HT1080 (cell line): ENCODE data around the gene WNT3A. TPM values are rescaled to one million over a fixed set of nuclear protein-coding genes. Genes with fewer than 3 reads are reported as not detected.

Experiments used
- DNase-seq: peaks from one replicate; pipeline ENCODE4 v3.0.0-alpha.2; 2015; ENCODE audit warnings: low read depth
- total RNA-seq: library from RNA; depleted of rRNA; stranded (reverse); fragments of >200 nt; shearing (Covaris generic); gene quantifications from 2 replicates; pipeline ENCODE4 v1.2.3, GENCODE V29; 2014

The WNT3A gene
- total RNA-seq, 1 experiment from 2014 or later = not detected

GRCh38 chr1:228084325-228084724 lies 77.5 kb downstream of the WNT3A start:
- DNase-seq = peak; percentile 48

- no peak for DNase-seq
These were observed 78.0 kb downstream of the WNT3A start for GRCh38 chr1:228084797-228085196.

- DNase-seq = peak; percentile 61
These were observed 78.6 kb downstream of the WNT3A start for GRCh38 chr1:228085287-228085951.

GRCh38 chr1:228087771-228088251 lies 81.0 kb downstream of the WNT3A start:
- DNase-seq = peak; percentile 89

- no peak for DNase-seq
These were observed 82.0 kb downstream of the WNT3A start for GRCh38 chr1:228088586-228089498.

- no peak for DNase-seq
These were observed 83.0 kb downstream of the WNT3A start for GRCh38 chr1:228089519-228090380.

GRCh38 chr1:228090613-228091081 lies 83.8 kb downstream of the WNT3A start:
- no peak for DNase-seq

GRCh38 chr1:228091084-228091483 lies 84.3 kb downstream of the WNT3A start:
- no peak for DNase-seq

GRCh38 chr1:228092342-228093049 lies 85.7 kb downstream of the WNT3A start:
- no peak for DNase-seq

GRCh38 chr1:228093050-228093906 lies 86.5 kb downstream of the WNT3A start:
- no peak for DNase-seq

- DNase-seq = no peak
These were observed 87.7 kb downstream of the WNT3A start for GRCh38 chr1:228094432-228095016.

GRCh38 chr1:228095161-228095560 lies 88.4 kb downstream of the WNT3A start:
- no peak for DNase-seq

GRCh38 chr1:228095938-228096337 lies 89.1 kb downstream of the WNT3A start:
- no peak for DNase-seq

- no peak for DNase-seq
These were observed 89.9 kb downstream of the WNT3A start for GRCh38 chr1:228096416-228097332.

GRCh38 chr1:228097333-228098081 lies 90.7 kb downstream of the WNT3A start:
- no peak for DNase-seq

GRCh38 chr1:228098323-228098931 lies 91.6 kb downstream of the WNT3A start:
- DNase-seq = no peak

- no peak for DNase-seq
These were observed 92.5 kb downstream of the WNT3A start for GRCh38 chr1:228099331-228099732.
